Retinal pigment epithelial cell (primary cell): ENCODE measurements around the gene MMEL1.

ENCODE experiments used
- DNase-seq: peaks from one replicate; pipeline ENCODE4 v3.0.0-alpha.2; 2010; ENCODE audit warnings: low read depth
- H3K4me3 ChIP-seq: 2 replicates; pipeline ENCODE4 v1.5.1; 2011; ENCODE audit warnings: mild to moderate bottlenecking, low read length, control low read depth, moderate library complexity
- TF ChIP-seq, protein P1 (sequence below): conservative IDR thresholded peaks from 2 replicates; pipeline ENCODE4 v1.5.1; 2011; ENCODE audit warnings: low read depth, low read length, control low read depth, inconsistent platforms

The MMEL1 gene

DNA sequence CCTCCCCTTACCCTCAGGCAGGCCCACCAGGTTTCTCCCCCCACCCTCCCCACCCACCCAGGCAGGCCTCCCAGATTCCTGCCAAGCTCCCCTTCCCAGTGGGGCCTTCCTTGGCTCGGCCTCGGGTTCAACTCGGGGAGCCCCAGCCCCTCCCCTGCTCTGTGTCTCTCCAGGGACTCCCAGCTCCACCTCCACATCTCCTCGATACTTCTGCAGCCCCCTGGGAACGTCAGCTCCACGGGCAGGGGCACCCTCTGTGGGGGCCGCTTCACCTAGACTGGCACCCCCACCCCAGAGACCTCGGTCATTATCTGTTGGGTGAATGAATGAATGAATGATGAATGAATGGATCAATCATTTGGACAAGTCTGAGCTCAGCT, 775 bp downstream of the MMEL1 start:
- no peak for DNase-seq
- no peak overlapping the region for H3K4me3 ChIP-seq
- TF ChIP-seq, protein P1, sequence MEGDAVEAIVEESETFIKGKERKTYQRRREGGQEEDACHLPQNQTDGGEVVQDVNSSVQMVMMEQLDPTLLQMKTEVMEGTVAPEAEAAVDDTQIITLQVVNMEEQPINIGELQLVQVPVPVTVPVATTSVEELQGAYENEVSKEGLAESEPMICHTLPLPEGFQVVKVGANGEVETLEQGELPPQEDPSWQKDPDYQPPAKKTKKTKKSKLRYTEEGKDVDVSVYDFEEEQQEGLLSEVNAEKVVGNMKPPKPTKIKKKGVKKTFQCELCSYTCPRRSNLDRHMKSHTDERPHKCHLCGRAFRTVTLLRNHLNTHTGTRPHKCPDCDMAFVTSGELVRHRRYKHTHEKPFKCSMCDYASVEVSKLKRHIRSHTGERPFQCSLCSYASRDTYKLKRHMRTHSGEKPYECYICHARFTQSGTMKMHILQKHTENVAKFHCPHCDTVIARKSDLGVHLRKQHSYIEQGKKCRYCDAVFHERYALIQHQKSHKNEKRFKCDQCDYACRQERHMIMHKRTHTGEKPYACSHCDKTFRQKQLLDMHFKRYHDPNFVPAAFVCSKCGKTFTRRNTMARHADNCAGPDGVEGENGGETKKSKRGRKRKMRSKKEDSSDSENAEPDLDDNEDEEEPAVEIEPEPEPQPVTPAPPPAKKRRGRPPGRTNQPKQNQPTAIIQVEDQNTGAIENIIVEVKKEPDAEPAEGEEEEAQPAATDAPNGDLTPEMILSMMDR: no peak

DNA sequence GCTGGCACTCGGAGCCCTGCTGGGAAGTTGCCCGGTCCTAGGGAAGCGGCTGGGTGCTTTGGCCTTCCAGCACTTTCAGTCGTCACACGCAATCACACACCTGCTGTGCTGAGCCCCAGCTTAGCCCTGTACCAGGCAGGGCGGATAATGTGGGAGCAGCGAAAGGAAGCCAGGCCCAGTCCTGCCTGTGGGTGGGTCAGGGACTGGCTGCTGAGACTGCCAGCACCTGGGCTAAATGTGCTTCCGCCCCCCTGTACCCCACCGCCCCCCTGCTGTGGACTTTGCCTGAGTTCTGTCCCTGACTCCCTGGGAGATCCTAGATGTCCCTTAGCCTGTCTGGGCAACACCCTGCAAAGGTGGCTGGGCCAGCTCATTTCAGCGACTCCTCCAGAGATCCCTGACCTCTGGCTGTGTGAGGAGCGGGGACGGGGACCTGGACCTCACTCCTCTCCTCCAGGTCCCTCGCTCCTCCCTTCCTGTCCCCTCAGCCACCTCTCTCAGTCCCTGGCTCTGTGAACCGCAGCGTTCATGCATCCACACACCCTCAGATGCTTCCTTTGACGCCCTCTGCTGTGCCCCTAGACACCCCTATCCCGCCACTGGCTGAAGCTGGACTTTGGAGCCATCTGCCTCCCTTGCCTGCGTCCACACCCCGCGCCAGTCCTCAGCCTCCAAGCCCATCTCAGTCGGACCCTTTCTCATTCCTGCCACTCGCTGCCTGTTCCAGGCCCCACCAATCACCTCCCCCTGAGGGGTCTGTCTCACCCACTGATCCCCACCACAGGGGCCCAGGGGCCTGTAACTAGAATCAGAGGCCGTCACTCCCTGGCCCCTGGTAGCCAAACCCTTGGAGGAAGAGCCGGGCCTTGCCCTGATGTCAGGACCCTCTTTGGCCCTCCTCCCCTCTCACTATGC, 1.4 kb downstream of the MMEL1 start:
- TF ChIP-seq, protein P1: no peak
- no peak overlapping the region for H3K4me3 ChIP-seq
- DNase-seq: no peak

DNA sequence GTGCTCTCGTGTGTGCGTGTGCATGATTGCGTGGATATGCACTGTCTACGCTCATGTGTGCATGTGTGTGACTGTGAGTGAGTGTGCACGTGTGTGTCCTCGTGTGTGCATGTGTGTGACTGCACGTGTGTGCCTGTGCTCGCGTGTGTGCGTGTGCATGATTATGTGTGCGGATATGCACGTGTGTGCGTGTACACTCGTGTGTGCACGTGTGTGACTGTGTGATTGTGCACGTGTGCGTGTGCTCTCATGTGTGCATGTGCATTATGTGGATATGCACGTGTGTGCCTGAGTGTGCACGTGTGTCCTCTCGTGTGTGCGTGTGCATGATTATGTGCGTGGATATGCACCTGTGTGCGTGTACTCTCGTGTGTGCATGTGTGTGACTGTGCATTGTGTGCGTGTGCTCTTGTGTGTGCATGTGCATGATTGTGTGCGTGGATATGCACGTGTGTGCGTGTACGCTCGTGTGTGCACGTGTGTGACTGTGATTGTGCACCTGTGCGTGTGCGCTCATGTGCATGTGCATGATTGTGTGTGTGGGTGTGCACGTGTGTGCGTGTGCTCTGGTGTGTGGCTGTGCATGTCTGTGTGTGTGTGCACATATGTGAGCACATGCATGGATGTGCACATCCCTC, 2.2 kb downstream of the MMEL1 start:
- H3K4me3 ChIP-seq: no peak overlapping the region
- no peak for DNase-seq
- TF ChIP-seq, protein P1: no peak

DNA sequence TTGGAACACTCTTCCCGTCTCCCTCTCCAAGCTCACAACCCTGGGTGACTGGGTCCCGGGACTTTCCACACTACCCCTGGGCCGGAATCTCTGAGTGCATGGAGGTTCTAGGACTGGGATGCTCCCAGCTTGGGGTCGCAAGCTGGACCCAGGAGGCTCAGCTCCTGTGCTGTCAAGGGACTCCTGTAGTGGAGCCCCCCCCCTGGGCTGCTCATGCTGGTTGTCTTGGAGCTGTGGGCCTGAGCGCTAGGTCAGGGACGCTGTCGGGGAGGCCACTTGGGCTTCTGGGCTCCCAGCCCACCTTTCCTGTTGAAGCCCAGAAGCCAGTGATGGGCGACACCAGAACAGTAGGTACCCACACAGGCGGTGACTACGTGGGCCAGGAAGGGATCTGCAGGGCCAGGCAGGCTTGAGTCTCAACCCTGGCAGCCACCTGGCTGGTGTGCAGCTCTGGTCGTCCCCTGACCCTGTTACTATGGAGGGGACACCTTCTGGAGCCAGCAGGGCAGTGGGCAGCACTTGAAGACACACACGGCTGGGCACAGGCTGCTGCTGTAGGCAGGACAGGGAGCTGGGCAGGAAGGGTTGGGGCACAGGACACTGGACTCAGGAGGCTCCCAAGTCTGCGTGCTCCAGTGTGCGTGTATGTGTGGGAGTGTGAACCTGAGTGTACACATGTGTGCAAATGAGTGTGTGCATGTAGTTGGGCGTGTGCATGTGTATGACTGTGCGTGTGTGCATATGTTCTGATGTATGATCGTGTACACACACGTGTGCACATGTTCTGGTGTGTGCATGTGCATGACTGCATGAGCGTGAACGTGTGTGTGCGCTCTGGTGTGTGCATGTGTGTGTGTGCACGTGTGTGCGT, 3.0 kb downstream of the MMEL1 start:
- H3K4me3 ChIP-seq: no peak overlapping the region
- DNase-seq: no peak
- TF ChIP-seq, protein P1: no peak

DNA sequence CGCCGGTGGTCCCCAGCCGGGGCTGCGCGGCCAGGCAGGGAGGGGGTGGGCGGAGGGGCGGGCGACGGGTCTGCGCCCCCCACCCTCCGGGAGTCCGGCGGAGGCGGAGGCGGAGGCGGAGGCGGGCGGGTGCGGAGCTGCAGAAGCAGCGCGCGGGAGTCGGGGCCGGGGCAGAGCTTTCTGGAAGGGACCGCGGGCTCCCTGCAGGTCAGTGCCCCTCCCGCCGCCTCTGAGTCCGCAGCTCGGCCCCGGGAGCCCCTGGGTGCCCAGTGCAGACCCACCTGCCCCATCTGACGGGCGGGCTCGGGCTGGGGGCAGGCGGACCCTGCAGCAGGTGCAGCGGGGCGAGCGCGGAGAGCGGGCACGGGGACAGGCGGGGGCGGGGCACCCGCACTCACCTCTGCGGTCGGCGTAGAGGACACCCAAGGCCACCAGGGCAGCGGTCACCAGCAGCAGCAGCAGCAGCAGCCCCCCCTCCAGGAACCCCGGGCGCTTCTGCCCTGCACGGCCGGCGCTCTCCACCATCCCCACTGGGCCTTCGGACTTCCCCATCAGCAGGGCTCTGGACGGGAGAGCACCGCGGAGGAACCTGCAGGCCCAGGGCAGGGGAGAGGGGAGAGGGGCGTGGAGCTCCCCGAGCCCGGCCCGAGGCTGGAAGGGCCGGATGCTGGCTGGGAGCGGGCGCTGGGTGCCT, 3.7 kb downstream of the MMEL1 start:
- no peak overlapping the region for H3K4me3 ChIP-seq
- no peak for DNase-seq
- TF ChIP-seq, protein P1: no peak

DNA sequence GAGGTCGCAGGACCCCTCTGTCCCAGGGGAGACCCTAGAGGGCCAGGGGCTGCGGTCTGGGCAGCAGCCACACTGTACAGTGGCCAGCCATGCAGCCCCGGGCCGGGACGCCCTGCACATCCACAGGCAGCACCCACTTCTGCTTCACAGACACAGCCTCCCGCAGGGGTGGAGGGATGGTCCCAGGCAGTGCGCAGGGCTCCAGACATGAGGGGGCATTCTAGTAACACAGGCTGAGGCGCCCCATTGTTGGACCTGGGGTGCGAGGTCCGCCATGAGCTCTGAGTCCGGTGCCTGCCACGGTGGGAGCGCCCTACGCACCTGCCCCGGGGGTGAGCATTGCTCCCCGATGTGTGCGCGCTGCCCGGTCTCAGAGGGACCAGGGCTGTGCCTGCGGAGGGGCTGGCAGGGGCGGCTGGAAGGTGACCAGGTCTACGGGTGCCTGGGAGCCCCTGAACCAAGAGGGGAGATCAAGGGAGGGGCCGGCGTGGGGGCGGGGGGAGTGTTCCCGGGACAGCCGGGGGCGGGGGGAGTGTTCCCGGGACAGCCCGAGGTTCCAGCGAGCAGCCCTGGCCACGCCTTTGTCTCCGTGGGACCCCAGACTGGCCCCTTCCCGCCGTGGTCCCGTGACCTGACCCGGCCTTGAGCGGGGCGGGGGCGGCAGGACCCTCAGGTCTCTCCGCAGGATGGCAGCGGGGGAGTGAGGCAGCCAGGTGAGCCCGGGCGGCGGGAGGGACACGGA, 4.5 kb downstream of the MMEL1 start:
- DNase-seq: no peak
- TF ChIP-seq, protein P1: no peak
- no peak overlapping the region for H3K4me3 ChIP-seq
